ENCODE data around the gene CRACR2A.

Gene CRACR2A

DNA sequence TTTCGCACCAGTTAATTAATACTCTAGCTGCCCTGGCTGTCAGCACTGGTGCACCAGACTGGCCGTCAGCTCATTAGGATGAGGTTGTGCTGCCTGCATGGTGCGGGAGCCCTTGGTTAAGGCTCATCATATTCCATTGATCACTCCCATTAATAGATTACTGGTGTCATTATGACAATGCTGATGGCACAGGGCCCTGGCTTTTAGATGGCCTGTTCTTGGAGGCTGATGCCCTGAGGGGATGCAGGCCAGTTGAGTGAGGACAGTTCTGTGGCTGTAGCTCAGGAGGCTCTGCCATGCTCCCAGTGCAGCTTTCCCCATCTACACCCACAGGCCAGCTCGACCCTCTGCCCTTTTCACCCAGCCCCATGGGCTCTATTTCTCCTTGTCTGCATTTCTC is 135.3 kb downstream of the CRACR2A start:
- no peak for TF ChIP-seq CTCF (IDR thresholded peaks at IDR 0.05; ENCODE audit: insufficient read depth, low read depth, low read length, missing control alignments)
- no peak overlapping the region for H3K4me3 ChIP-seq (ENCODE audit: low read length)
- DNase-seq (ENCODE audit: low read depth) = no peak

DNA sequence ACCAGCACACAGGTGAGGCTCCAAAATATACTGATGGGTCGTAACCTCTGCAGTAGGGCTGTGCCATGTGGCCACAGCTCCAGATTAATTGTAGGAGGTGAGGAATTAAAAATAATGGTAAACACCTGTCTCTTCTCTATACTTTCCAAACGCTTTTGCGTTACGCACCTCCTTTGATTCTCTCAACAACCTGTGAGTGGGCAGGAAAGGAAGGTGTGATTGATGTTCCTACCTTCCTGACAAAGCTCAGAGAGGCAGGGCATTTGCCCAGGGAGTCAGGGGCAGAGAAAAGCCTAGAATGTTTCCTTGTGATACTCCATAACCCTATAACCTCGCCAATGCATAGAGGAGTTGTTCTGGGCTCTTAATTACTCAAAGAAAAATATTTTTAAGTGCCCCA is 137.0 kb downstream of the CRACR2A start:
- DNase-seq (ENCODE audit: low read depth) = no peak
- no peak for TF ChIP-seq CTCF (IDR thresholded peaks at IDR 0.05; ENCODE audit: insufficient read depth, low read depth, low read length, missing control alignments)
- H3K4me3 ChIP-seq (ENCODE audit: low read length) = no peak overlapping the region

- no peak overlapping the region for H3K4me3 ChIP-seq (ENCODE audit: low read length)
- DNase-seq (ENCODE audit: low read depth) = no peak
- no peak for TF ChIP-seq CTCF (IDR thresholded peaks at IDR 0.05; ENCODE audit: insufficient read depth, low read depth, low read length, missing control alignments)
Observed at GRCh38 chr12:3614806-3615466, 138.0 kb downstream of the CRACR2A start.

GRCh38 chr12:3613641-3614395 is 139.1 kb downstream of the CRACR2A start:
- no peak overlapping the region for H3K4me3 ChIP-seq (ENCODE audit: low read length)
- no peak for DNase-seq (ENCODE audit: low read depth)
- no peak for TF ChIP-seq CTCF (IDR thresholded peaks at IDR 0.05; ENCODE audit: insufficient read depth, low read depth, low read length, missing control alignments)

- TF ChIP-seq CTCF (IDR thresholded peaks at IDR 0.05; ENCODE audit: insufficient read depth, low read depth, low read length, missing control alignments) = no peak
- no peak for DNase-seq (ENCODE audit: low read depth)
- H3K4me3 ChIP-seq (ENCODE audit: low read length) = no peak overlapping the region
Observed at GRCh38 chr12:3611860-3612703, 140.8 kb downstream of the CRACR2A start.

DNA sequence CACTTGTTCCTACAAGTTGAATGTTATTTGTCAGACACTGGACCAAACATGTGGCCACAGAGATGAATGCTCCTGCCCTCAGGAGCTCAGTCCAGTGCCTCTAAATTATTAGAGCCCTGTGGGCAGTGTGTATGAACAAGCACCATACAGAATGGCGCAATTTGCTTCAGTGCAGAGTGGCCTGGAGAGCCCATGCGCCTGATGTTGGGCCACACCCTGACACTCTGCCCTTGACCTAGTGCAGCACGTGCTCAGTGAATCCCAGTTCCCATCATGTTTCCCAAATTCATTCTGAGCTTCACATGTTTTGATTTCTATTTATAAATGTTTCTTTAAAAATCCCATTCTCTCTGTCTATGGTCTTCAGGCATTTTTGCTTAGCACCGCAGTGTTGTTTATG is 145.1 kb downstream of the CRACR2A start:
- no peak for DNase-seq (ENCODE audit: low read depth)
- no peak for TF ChIP-seq CTCF (IDR thresholded peaks at IDR 0.05; ENCODE audit: insufficient read depth, low read depth, low read length, missing control alignments)
- H3K4me3 ChIP-seq (ENCODE audit: low read length) = no peak overlapping the region

Data from epithelial cell of esophagus (primary cell).